WTC11 (cell line): ENCODE data around the gene ABCA13.

Experiments used
- CREB1 ChIP-seq: sonication (generic); formaldehyde crosslinking; IDR thresholded peaks from 2 replicates; pipeline ENCODE4 v1.8.0; 2023; ENCODE audit warnings: mild to moderate bottlenecking, missing genetic modification reagents
- E2F5 ChIP-seq: sonication (generic); formaldehyde crosslinking; IDR thresholded peaks from 2 replicates; pipeline ENCODE4 v1.8.1; 2022; ENCODE audit warnings: mild to moderate bottlenecking, moderate library complexity, missing genetic modification reagents
- ETV6 ChIP-seq: sonication (generic); formaldehyde crosslinking; IDR thresholded peaks from 2 replicates; pipeline ENCODE4 v1.8.1; 2022; ENCODE audit warnings: mild to moderate bottlenecking, missing genetic modification reagents
- IRF2 ChIP-seq: sonication (generic); formaldehyde crosslinking; IDR thresholded peaks from 2 replicates; pipeline ENCODE4 v1.8.0; 2022; ENCODE audit warnings: low read depth, missing genetic modification reagents, borderline replicate concordance
- MXD4 ChIP-seq: fragments of 250-450 bp; sonication (Bioruptor Pico); IDR thresholded peaks from 2 replicates; pipeline ENCODE4 v1.8.0; 2021; ENCODE audit warnings: mild to moderate bottlenecking, moderate library complexity, borderline replicate concordance
- NR3C1 ChIP-seq: sonication (generic); formaldehyde crosslinking; conservative IDR thresholded peaks from 2 replicates; pipeline ENCODE4 v1.8.1; 2023; ENCODE audit warnings: low read depth, mild to moderate bottlenecking, missing genetic modification reagents
- SOX15 ChIP-seq: fragments of 250-450 bp; sonication (Bioruptor Pico); IDR thresholded peaks from 2 replicates; pipeline ENCODE4 v1.9.0; 2021; ENCODE audit warnings: mild to moderate bottlenecking
- STAT6 ChIP-seq: sonication (generic); formaldehyde crosslinking; conservative IDR thresholded peaks from 2 replicates; pipeline ENCODE4 v1.8.1; 2023; ENCODE audit warnings: mild to moderate bottlenecking, low read depth, missing genetic modification reagents, moderate library complexity
- ZNF423 ChIP-seq: fragments of 250-450 bp; sonication (Bioruptor Pico); IDR thresholded peaks from 2 replicates; pipeline ENCODE4 v2.1.2; 2022; ENCODE audit warnings: mild to moderate bottlenecking, moderate library complexity
- ZNF512 ChIP-seq: sonication (generic); formaldehyde crosslinking; IDR thresholded peaks from 2 replicates; pipeline ENCODE4 v1.8.1; 2022; ENCODE audit warnings: missing genetic modification reagents, borderline replicate concordance
- TF ChIP-seq, protein P1 (sequence below): fragments of 200-600 bp; IDR thresholded peaks from 2 replicates; pipeline ENCODE4 v1.8.0; 2022; ENCODE audit warnings: antibody characterized with exemption
- TF ChIP-seq, protein P2 (sequence below): sonication (generic); formaldehyde crosslinking; IDR thresholded peaks from 2 replicates; pipeline ENCODE4 v1.8.0; 2022; ENCODE audit warnings: mild to moderate bottlenecking, missing genetic modification reagents
- TF ChIP-seq, protein P3 (sequence below): sonication (generic); formaldehyde crosslinking; IDR thresholded peaks from 2 replicates; pipeline ENCODE4 v1.8.0; 2022; ENCODE audit warnings: mild to moderate bottlenecking, missing genetic modification reagents

DNA sequence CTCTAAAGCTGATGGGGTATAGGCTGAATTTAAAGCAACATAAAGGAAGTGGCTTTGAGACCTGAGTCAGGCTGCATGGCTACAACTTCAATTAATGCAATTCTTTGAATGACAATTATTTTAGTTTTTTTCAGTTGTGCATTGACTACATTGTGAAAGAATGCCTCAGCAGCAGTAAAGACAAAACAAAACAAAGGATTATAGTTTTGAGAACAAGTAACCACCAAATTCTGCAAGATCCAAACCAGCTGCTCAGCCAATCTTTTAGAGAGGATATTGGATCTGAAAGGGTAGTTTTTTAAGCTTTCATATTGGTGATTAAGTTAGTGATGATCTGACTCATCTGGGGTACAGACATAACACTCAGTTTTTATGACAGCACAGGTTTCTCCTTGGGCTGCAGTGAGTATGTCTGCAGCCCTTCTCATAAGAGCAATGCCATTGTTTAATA is 40.6 kb upstream of the ABCA13 start:
- TF ChIP-seq, protein P1, sequence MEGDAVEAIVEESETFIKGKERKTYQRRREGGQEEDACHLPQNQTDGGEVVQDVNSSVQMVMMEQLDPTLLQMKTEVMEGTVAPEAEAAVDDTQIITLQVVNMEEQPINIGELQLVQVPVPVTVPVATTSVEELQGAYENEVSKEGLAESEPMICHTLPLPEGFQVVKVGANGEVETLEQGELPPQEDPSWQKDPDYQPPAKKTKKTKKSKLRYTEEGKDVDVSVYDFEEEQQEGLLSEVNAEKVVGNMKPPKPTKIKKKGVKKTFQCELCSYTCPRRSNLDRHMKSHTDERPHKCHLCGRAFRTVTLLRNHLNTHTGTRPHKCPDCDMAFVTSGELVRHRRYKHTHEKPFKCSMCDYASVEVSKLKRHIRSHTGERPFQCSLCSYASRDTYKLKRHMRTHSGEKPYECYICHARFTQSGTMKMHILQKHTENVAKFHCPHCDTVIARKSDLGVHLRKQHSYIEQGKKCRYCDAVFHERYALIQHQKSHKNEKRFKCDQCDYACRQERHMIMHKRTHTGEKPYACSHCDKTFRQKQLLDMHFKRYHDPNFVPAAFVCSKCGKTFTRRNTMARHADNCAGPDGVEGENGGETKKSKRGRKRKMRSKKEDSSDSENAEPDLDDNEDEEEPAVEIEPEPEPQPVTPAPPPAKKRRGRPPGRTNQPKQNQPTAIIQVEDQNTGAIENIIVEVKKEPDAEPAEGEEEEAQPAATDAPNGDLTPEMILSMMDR: no peak
- TF ChIP-seq, protein P2, sequence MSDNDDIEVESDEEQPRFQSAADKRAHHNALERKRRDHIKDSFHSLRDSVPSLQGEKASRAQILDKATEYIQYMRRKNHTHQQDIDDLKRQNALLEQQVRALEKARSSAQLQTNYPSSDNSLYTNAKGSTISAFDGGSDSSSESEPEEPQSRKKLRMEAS (CRISPR knock-in tag): no peak
- TF ChIP-seq CREB1: no peak
- TF ChIP-seq SOX15 (CRISPR knock-in tag): no peak
- no peak for TF ChIP-seq ETV6 (CRISPR knock-in tag)
- TF ChIP-seq E2F5 (CRISPR knock-in tag): no peak
- no peak for TF ChIP-seq ZNF423
- TF ChIP-seq, protein P3, sequence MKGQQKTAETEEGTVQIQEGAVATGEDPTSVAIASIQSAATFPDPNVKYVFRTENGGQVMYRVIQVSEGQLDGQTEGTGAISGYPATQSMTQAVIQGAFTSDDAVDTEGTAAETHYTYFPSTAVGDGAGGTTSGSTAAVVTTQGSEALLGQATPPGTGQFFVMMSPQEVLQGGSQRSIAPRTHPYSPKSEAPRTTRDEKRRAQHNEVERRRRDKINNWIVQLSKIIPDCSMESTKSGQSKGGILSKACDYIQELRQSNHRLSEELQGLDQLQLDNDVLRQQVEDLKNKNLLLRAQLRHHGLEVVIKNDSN (CRISPR knock-in tag): no peak
- TF ChIP-seq ZNF512 (CRISPR knock-in tag): no peak
- no peak for TF ChIP-seq STAT6 (CRISPR knock-in tag)
- TF ChIP-seq MXD4 (CRISPR knock-in tag): no peak
- TF ChIP-seq NR3C1 (CRISPR knock-in tag): no peak
- no peak for TF ChIP-seq IRF2 (CRISPR knock-in tag)
